HG02610 (cell line): ENCODE data around the gene NRXN3.

Source experiments
- ATAC-seq: cut with Tn5 transposase; IDR thresholded peaks from one replicate; pipeline ENCODE4 v1.9.1; 2021; ENCODE audit warnings: mild to moderate bottlenecking, moderate library complexity; ENCODE audit not compliant: unreplicated experiment

NRXN3 gene

DNA sequence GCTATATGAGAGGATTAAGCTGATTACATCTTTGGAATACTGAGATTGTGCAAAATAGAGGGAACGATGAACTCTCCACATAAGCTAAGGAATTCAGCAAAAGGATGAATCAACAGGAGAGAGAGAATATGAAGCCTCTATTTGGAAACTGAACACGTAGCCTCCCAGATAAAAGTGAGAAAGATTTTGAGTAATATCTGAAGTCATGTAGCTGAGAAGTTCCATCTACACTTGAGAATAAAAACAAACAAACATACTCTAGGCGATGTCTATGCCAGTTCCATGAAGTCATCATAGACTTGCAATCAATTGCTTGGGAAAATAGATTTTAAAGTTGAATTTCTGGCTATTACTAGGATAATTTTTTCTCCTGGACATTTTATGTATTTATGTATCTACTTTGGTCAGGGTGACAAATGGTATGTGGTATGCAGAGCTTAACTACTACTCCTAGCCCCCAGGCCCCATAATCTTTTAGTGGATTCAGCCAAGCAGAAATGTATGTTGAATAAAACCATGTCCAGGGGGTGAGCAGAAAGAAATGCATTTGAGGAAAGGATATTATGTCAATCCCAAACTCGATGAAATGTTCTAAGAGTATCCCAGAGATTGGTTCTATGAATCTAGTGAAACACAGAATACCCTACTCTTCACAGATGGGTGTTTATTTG, 1413.7 kb downstream of the NRXN3 start:
- ATAC-seq = no peak

DNA sequence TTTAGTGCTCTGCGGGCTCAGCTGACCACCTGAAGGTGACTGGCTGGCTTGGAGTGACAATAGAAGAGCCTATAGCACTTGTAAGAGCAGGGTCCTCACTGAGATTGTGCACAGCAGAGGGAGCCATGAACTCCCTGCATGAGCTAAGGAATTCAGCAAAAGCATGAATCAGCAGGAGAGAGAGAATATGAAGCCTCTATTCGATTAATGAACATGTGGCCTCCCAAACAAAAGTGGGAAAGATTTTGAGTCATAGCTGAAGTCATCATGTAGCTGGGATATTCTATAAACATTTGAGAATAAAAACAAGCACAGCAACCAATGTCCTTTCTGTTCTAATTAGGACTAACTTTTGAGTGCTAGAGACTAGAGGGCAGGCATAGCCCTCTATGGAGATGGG, 1414.5 kb downstream of the NRXN3 start:
- ATAC-seq = no peak

DNA sequence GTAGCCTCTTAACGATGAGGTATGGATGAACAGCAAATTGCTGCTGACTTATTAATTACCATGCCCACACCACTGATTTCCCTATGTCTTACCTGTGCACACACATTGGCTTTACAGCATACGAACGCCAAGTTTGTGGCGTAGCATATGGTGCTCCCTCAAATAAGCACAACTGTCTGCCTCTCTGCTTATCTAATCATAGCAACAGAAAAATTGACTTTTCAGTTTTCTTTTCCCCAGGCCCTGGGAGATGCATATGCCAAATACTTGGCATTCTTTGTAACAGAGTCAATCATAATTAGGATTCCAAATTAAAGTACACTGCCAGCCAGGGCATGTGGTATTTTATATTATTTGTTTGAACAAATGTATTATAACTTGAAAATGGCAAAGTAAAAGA, 1415.7 kb downstream of the NRXN3 start:
- ATAC-seq = no peak

DNA sequence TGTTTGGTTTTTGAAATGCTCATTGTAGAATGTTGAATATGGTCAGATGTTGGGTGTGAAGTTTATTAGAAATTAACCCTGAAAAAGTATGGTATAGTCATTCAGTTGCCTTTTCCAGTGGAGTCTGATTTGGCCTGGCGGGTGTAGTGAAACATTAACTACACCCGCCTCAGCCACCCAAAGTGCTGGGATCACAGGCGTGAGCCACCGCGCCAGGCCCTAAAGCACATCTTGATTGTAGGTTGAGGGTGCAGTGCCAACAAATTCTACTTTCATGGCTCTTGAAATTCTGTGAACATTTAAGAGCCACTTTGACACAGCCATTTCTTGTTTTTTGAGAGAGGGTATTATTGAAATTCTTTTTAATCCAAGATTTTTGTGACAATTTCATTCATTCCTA, 1416.2 kb downstream of the NRXN3 start:
- no peak for ATAC-seq

DNA sequence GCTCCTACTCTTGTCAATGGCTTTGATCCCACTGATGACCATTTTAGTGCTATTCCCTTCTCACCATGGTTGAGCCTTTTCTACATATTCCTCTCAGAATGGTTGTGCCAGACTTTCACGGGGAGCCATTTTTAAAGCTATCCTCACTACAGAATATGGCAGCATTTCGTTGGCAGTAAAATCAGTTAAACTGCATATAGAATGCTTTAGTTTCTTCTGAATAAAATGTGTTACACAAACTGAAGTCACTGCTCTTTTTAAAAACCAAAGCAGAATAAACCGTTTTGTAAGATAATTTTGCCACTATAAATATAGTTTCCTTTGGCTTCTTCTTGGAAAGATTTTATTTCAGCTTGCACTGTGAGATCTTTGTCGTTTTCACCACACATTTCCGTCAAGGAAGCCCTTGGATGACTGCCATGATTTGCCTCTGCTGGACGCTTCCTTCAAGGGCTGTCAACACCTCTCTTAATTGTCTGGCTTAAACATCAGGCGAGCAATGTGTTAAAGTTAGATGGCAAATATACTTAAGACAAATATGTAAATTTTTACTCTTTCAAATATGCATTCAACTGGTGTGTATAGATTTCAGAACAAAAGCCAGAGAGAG, 1416.9 kb downstream of the NRXN3 start:
- ATAC-seq = no peak

DNA sequence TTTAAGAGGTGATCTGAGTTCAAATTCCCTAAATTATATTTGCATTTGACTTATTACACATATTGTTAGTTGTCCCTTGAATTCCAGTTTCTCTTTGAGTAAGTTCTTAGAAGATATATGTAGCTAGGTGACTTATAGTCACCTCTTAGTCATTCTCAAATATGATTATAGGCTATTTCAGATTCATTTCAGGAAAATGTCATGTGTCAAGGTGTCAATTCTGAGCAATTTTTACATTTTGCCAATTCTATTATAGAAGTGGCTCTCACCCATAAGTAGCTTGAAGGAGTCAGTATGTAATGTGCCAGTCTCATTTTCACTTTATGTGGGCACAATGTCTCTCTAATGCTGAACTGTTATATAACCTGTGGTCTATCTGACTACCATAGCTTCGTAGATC, 1417.7 kb downstream of the NRXN3 start:
- ATAC-seq = peak; percentile 72

DNA sequence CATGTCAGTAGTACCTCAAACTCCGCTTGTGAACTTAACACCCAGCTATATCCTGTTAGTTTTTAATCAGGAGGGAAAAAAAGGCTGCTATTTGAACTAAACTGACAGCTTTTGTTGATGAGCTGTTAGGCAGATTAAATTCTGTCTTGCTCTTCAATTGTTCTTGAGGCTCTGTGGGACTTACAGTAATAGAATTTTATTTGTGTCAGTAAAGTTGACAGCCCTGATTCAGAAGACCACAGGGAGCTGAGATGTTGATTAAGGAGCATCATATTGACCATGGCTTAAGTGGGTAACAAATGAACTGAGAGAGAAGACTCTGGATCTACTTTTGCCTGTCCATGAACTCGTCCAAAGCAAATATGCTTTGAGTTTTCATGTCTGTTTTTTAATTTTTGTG, 1418.2 kb downstream of the NRXN3 start:
- no peak for ATAC-seq

DNA sequence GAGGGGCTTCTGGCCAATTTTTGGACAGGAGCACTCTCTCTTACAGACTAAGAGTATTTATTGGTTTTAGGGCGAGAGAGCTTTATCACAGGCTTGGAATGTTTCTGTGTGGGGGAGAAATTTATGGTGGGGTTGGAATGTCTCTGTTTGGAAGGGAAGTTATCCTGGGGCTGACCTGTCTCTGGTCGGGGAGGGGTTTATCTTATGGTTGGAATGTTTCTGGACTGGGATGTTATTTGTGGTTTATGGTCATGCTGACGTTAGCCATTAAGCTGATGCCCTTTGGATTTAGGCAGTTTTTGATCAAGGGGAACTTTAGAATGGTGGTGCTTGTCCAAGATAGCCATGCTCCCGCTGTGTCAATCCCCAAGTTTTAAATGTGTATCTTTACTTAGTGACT, 1426.4 kb downstream of the NRXN3 start:
- ATAC-seq = no peak

DNA sequence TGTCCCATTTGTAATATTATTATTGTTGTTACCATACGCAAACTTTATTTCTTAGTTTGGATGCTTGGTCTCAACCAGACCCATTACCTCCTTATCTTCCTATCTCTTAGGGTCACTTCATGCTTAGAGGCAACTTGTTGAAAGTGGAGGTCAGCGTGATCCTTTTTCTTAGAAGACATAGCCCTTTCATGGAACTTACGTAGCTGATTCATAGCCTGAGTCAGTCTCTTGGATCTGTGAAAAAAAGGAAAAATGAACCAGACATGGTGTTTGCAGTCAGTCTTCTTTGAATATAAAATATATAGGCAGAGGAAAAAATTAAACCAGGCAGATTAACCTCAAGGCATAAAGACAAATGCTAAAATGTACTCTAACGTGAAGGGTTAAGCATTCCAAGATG, 1427.4 kb downstream of the NRXN3 start:
- ATAC-seq = no peak

DNA sequence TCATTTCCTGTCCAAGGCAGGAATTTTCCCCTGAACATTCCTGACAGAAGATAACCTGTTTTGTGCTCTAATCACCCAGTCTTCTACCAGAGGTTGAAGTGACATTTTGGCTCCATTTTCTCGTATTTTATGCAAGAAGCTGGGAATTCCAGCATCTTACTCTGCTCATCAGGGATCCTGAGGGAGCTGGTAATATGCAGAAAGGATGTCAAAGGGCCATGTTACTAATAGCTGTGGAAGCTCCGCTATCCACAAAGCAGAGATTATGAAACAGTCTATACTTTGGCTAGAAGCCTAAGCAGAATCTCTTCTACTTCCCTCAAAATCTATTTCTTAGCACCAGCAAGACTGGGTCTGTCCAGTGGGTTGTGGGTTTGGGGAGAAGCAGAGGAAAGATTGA, 1428.2 kb downstream of the NRXN3 start:
- ATAC-seq = no peak

DNA sequence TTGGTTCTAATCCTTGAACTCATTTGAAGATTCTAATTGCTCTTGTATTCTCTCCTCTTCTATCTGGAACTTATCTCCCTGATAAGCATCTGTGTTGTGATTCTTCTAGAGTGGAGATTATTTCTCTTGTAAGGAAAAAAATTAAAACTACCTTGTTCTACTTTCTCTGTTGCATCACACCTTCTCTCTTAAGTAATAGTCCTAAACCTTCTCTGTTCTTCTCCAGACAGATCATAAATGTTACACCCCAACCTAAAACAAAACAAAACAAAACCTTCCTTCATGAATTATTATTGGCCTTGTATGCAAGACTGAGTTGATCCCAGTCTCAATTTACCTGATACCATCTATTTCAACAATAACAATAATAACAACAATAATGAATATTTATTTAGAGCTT, 1429.1 kb downstream of the NRXN3 start:
- no peak for ATAC-seq

DNA sequence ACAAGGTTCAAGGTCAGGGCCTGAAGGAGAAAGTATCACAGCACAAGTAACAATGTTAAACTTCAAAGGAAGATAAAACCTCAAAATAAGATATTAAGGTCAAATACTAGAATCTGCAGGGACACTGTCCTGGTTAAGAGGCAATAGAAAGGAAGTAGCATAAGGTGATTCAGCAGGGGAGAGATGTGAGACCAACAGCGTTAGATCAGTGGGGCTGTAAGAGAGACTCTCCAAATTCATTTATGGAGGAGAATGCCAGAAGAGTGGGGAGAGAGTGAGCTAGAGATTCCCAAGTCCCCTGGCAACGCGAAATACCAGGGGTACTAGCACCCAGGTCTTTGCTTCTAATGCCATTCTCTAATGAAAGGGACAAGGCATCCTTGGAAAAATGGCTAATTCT, 1430.2 kb downstream of the NRXN3 start:
- ATAC-seq = no peak

DNA sequence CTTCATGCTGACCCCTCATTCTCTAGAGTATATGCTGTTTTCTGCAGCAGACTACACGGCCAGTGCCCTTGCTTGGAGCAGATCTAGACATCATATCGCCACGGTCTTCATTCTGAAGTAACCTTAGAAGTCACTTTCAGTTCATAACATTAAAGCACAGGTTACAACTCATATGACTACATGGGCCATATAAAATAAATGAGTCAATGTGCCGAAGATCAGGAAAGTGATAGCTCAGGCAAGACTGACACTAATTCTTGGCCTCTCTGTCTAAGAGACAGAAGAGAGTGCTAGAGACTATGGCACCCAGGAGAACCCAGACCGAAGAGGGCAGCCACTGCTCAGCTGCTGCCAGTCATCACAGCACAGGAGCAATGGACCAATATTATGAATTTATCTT, 1431.4 kb downstream of the NRXN3 start:
- no peak for ATAC-seq

DNA sequence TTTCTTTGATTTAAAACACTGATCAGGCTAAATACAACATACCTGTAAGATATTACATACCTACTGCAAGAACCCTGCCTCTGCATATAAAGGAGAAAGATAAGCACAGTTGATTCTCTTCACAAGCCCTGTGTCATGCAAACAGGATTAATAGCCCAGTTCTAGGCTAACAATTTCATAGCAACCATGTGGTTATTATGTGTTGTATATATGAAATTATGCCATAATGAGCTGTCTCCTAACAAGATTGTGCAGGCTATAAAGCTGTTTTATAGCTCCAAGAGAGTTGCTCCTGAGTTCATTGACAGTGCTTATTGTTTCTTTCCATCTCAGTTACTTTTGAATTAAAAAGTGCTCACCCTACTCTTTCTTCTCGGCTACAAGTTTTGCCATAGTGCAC, 1431.9 kb downstream of the NRXN3 start:
- no peak for ATAC-seq

DNA sequence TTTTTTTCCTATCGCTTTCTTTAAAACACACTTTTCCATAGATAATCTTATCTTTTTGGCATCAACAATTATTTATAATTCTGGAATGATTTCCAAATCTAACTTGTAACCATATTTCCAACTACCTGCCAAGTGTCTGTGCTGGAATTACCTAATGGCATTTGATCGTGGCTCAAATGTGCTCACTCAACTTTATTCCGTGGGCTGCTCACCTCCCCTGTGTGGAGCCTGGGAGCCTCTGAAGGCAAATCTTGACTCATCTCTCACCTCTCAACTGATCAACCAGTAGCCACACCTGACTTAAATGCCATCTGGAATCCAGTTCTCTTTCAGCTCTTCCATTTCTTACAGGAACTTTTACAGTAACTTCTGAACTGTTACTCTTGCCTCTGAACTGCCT, 1432.6 kb downstream of the NRXN3 start:
- no peak for ATAC-seq

DNA sequence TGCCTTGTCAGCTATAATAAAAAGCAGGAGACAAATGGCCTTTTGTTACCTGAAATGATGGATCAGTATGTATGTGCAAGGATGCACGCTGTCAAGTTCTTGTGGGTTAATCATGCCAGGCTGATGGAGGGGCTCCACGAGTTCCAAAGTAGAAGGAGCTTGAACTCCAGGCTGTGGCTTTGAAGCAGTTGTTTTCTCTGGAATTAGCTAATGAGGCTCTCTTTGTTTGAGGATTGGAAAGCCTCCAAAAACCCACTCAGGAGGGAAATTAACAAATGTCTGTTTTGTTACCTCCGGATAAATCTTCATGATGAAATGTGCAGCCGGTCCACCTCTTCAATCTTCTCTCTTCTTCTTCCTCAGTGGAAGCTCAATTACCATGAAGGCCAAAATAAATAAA, 1435.7 kb downstream of the NRXN3 start:
- ATAC-seq = no peak

DNA sequence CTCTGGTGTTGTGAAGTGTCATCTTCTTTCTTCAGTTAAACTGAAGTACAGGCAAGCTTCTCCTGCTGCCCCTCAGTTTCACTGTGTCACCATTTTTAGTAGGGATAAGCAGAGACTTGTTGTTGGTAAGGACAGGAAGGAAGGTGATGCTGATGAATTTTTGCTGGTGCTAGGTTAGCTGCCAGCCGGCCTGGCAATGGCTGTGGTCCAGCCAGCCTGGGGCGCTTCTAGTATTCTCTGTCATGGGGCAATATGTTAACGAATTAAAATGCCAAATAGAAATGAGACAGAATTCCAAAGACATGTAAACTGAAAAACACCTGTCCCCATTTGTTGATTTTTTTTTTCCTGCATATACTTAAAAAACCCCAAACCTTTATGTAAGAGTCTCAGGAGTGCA, 1438.3 kb downstream of the NRXN3 start:
- ATAC-seq = no peak

DNA sequence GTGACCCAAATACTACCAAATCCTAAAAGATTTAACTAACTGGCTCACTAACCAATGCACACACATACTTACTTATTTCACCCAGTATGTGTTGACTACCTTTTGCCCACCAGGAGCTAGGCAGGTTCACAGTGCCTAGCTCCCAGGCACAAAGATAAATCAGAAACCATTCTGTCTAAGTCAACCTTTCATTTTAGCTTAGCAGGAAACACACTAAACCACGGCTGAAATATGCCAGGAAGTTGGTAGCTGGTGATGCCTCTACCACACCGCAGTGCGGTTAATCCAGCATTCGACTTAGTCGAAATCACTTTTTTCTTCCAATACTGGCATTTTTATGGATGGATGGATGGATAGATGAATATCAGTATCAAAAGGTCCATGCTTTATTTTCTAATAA, 1443.5 kb downstream of the NRXN3 start:
- ATAC-seq = no peak

DNA sequence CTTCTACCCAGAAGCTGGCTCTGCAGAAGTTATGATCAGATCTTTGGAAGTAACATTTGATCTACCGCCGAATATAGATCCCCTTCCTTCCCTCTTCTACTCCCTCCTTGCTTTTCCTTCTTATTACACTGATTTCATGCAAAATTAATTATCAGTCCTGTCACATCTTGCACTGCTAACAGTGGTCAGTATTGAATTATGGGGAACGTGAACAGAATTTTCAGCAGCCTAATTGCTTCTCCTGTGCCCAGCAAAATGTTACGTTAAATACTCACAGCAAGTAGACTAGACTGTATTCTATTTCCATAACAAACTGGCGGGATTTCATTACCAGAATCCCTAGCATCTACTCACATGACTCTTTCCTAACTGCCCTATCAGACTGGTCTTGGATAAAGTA, 1444.3 kb downstream of the NRXN3 start:
- no peak for ATAC-seq

DNA sequence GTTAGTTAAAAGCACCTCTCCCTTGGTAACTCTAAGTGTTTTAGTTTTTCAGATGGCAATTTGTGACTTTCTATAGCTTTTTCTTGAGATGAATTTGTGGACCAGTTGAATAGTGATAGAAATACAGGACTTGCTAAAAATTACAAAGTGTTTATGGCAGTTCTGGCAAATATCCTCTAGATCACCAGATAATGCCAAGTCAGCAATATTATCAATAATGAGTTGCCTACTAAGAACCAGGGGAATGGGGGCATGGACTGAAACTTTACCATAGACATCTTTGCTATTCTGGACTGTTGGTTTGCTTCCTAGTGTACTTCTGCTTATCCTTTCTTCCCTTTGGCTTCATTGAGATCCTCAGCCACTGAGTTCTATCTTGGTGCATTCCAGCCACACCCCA, 1456.9 kb downstream of the NRXN3 start:
- ATAC-seq = no peak

DNA sequence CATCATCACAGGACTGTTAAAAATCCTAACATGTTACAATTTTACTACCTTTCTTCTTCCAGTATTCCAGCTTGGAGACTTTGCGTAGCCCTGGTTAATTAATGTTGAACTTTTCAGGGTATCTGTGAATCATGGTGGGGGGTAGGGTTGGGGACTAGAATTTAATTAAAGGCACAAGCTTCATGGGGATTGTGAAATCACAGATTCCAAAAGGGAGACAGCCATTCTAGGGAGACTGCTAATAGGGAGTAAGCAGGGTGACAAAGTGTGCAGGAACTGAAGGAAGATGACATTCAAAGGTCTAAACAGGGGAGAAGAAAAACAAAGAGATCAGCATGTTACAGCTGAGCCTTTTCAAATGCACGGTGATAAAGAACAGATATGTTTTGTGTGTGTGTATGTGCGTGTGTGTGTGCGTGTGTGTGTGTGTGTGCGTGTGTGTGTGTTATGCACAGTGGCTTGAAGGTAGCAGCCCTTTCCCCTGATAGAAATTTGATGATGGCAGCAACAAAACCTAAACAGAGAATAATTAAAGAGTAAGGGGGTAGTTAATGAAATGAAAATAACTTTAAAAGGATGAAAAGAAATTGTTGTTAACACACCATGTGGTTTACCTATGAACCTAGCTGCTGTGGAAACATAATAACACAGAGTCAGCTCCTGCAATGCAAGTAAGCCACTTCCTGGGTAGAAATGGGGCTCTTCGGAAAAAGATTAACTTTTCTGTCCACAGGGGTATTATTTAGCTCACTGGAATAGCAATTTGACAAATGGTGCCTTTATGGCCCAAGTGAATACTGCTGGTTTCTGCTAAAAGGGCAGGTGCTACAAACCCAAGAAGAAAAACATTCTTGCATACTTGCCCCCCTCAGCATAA, 1459.5 kb downstream of the NRXN3 start:
- no peak for ATAC-seq

DNA sequence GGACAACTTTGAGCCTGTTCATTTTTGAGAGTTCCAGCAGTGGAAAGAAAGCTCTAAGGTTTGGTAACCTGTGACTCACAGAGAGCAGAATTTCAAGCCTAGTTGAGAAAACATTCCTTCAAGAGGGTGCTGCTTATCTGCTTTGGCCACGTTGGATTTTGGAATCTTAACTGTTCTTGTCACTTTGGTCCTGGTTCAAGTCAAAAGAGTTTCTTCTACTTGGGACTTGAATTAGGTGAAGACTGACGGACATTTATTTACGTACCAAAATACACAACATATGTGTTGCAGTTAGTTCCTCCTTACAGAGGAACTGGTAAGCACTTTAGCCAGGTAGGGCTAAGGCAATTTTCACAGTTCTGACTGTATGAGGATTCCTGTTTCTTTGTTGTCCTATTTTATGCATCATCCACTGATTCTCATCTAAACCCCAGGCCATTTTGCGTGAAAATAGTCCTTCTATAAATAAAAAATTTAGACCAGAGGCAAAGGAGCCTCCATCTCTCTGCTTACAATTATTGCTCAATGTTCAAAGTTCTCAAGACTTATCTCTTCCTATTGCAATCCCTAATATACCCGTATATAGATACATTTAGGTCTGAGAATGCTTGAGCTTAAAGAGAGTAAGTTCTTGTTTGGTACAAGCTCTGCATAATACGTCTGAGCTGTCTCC, 1460.3 kb downstream of the NRXN3 start:
- no peak for ATAC-seq
